ENCODE measurements around the gene MRPL2.

- TF ChIP-seq GATA2 (IDR thresholded peaks at IDR 0.05; ENCODE audit: low read depth, low read length) = no peak
- no peak for TF ChIP-seq GATA3 (IDR thresholded peaks at IDR 0.05; ENCODE audit: low read depth, low read length)
Observed at GRCh38 chr6:43074847-43075669, 15.8 kb upstream of the MRPL2 start.
